NCI-H510A treated with DMSO at 0.1 percent for 48 hours (cell line): Measurements from ENCODE around the gene KCNJ11.
"Not testable (repeated sequence)": the region's sequence is repeated elsewhere in the genome, so short reads cannot be mapped to it uniquely, and the experiment has no call there.

Experiments used
- DNase-seq: peaks from one replicate; lab custom pipeline; 2025; lab: John Stamatoyannopoulos, UW

The KCNJ11 gene

DNA sequence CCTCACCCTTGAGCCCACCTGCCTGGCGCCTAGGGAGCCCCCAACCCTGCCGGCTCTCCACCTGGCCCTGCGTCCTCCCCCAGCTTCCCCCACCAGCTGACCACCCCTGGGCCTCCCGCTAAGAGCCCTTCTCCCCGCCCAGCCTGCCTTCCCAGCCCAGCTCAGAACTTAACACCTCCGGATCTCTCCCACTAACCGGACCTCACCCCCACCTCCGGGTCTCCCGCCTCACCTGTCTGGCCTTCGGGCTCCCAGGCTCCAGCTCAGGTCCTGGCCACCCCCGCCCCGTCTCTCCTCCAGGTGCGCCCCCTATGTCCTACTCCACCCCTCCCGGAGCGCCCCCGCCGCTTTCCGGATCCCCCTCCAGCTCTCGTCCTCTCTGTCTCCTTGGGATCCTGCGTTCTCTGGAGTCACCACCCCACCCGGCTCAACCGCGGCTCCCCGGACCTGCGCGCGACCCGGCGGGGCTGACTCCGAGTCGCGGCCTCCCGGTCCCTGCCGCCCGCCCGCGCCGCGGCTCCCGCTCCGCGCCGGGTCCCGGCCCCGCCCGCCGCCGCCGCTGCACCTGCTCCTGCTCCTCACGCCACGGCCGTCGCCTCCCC lies at the start of gene KCNJ11:
TSS of gene KCNJ11 (minus strand) at position 51 of the 602 bp plus-strand sequence. CDS start 568 bp downstream, outside the sequence.
- peak; percentile 5 for DNase-seq

- DNase-seq, result no peak
Observed at GRCh38 chr11:17437366-17437765, 48.9 kb upstream of the KCNJ11 start.

GRCh38 chr11:17434108-17434507 lies 45.6 kb upstream of the KCNJ11 start:
- no peak for DNase-seq

DNA sequence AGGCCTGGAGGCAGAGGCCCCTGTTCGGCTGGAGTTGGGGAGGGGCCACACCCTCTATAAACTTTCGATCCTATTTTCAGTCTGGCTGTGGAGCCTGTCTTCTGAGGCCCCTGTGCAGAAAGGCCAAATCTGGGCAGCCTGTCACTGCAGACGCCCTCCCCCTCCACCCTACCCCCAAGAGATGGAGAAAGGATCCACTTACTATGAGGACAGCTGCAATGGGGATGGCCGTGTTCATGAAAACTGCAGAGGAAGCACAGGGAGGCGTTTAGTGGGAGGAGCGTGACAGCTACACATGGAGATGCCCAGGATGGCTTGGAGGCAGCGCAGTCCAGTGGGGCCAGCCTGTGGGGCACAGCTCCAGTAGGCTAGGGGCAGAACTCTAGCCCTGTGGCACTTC lies 43.5 kb upstream of the KCNJ11 start:
- no peak for DNase-seq

DNA sequence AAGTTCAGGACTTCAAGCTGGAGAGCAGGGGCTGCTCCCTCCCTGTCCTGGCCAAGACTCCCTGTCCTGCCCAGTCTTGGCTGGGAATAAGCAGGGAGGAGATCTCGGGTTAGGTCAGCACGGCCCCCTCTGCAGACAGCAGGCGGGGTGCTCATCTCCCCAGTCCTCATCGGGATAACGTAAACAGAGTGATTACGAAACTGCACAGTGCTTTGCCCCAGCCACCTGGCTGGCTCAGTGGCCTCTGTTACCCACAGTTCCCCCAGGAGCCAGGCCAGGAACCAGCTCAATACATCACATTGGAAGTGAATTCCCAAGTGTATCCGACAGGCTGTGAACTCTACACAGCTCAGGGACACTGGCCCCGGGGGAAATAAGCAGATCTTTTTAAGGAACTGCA lies 42.7 kb upstream of the KCNJ11 start:
- DNase-seq, result no peak

GRCh38 chr11:17430616-17431015 lies 42.2 kb upstream of the KCNJ11 start:
- no peak for DNase-seq

DNA sequence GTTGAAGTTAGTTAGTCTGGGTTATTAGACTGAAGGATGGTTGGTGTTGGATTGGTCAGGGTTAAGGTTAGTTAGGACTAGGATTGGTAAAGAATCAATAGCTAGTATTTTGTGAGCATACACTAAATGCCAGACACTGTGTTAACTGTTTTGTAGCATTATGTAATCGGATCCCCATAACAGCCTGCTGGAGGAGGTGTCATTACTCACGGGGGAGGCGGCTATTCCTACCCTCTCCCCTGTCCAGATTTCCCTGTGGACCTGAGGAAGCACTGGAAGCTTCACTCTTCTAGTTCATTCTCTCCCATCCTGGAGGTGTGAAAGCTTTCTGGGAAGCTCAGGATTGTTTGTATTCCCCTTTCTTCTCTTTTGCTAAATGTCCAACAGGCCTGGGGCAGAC lies 40.5 kb upstream of the KCNJ11 start:
- no peak for DNase-seq

- no peak for DNase-seq
Observed at GRCh38 chr11:17428261-17428660, 39.8 kb upstream of the KCNJ11 start.

DNA sequence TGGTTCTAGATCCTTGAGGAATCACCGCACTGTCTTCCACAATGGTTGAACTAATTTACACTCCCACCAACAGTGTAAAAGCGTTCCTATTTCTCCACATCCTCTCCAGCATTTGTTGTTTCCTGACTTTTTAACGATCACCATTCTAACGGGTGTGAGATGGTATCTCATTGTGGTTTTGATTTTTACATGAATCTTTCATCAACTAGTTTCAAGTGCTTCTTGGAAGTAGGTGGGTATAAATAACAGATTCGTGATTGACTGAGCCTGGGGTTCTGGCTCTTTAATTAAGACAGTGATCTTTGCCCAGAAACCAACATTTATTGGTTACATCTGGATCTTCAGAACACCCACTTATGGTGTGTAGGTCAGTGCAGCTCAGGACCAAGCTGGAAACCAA lies 37.8 kb upstream of the KCNJ11 start:
- not testable (repeated sequence) for DNase-seq

DNA sequence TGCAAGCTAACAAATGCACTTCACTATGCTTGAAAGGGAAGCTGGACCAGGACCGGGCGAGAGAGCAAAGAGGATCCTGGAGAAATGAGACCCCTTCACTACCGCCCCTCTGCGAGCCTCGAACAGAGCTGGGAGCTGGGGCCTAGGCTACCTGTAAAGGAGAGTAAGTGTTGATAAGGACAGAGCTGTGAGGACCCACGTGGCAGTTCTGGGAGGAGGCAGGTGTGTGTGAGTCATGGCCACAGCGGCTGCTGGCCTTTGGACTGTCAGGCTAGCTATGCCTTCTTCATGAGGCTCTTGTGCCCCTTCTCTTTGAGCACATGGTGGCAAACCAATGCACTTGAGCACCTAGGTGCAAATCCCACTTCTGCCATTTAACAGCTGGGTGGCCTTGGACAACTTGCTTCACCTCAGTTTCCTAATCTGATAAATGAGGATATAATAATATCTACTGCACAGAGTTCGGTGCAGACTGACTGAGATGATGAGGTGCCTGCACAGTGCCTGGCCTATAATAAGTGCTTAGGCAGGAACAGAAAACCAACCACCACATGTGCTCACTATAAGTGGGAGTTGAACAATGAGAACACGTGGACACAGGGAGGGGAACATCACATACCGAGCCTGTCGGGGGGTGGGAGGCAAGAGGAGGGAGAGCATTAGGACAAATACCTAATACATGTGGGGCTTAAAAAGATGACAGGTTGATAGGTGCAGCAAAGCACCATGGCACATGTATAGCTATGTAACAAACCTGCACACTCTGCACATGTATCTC lies 35.3 kb upstream of the KCNJ11 start:
- no peak for DNase-seq

GRCh38 chr11:17421781-17422180 lies 33.3 kb upstream of the KCNJ11 start:
- DNase-seq, result no peak

DNA sequence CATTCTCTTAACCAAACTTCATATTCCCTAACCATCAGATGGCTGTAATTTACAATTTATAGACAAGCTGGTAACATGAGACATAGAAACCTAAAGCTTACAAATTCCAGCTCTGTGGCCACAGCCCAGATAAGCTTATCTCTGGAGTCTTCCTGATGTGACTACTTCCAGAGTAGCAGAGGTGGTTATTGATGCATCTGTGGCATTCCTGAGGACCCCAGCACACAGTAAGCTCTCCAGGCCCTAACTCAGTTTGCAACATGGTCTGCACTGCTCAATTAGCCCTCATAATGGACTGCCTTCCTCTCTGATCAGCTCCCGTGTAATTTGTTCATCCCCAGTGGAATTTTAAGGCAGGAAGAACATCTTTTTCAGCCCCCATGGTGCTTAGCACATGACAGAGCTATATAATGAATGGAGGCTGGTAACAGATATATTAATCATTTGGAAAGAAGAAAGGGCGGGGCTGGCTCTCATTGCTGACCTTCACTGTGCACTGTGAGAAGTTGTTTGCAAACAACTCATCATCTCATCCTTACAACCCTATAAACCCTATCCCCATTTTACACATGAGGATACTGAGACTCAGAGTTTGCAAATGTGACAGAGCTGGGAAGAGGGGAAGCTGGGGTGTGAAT lies 30.1 kb upstream of the KCNJ11 start:
- no peak for DNase-seq

DNA sequence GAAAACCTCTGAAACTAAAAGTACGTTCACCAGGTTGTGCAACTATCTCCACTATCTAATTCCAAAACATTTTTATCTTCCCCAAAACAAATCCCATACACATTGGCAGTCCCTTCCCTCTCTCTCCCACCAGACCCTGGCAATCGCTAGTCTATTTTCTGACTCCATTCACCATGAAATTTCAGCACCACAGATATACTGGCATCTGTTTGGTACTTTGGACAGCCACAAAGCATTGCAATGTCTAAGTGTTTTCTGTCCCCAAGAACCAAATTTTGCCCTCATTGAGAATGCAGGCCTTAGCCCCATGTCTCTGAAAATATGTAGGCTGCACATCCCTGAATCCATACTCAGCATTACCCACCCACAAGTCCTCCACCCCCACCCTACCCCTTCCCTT lies 28.0 kb upstream of the KCNJ11 start:
- DNase-seq, result no peak

GRCh38 chr11:17415523-17416104 lies 27.2 kb upstream of the KCNJ11 start:
- no peak for DNase-seq

DNA sequence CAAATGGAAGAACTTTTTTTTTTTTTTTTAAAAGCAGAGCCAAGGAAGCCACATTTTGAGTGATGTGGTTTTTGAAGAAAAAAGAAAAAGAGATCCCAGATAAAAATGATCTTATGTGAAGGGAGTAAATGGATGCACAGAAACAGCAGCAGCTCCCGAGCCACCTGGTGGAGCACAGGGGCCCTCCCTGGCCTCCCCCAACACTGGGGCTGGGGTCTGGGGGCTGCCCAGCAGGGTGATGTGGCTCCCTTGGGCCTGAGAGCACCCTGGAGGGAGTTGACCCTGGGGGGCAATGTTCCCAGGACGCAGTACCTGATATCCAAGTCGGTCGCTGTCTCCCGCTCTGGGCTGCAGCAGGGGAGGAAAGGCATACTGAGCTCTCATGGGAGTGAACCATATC lies 26.5 kb upstream of the KCNJ11 start:
- DNase-seq, result no peak

DNA sequence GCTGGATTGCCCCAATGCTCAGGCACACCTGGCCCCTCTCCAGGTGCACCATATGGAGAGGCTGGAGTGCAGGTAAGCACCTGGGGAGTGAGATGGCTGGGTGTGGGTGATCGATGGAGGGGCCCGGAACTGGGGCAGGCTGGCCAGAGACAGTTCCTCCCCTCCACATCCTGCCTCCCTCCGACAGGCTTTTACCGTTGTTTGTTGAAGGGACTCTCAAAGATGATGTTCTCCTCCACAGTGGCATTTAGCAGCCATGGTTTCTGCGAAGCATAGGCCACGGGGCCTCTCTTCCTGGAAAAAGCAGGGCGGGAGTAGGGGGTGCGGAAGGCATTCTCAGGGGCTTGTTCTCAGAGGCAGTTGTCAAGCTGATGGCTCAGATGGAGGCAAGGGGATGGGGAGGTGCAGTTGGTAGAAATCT lies 25.9 kb upstream of the KCNJ11 start:
- peak; percentile 75 for DNase-seq

- peak; percentile 76 for DNase-seq
Observed at GRCh38 chr11:17413414-17414316, 25.2 kb upstream of the KCNJ11 start.

GRCh38 chr11:17412488-17413180 lies 24.2 kb upstream of the KCNJ11 start:
- peak; percentile 16 for DNase-seq

DNA sequence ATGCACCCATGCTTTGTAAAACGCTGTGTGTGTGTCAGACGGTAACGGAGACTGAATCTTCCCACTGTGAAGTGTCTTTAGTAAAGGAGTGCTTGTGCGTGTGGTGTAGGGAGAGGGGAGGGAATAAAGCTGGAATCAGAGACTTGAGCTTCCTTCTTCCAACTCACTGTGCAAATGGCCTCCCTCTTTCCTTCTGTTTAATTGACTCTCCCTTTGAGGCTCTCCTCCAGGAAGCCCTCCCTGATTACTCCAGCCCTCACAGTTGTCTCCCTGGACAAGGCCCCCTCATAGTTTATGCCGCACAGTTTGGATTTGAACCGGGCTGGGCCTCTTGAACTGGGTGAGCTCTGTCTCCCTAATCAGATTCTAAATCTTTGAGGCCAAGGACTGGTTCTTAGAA lies 23.0 kb upstream of the KCNJ11 start:
- no peak for DNase-seq

DNA sequence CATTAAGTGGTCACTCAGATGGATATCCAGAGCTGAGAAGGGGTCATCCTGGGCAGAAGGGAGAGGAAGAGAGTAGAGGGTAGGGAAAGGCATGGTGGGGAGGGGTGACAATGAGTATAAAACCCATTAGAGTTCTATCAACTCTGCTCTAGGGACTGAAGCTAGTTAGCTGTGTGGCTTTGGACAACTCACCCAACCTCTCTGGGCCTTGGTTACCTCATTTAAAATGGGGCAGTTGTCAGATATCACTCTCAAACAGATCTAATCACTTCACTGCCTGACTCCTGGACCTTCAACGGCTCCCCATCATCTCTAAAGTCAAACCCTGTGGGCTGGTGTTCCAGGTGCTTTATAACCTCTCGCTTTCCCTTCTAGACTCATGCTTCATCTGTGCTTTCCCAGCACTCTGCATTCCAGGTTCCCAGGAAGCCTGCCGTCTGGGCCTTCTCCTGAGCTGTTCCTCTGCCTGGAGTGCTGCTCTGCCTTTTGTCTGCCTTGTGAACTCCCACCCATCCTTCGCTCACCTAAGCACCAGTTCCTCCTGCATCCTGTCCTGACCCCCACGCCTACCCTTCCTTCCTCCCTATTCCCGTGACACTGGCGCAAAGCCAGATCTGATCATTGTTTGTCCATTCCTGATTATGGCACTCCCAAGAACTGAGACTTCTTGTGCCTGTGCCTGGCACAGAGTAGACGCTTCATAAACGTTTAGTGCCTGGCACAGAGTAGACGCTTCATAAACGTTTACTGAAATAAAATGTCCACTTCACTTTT lies 22.3 kb upstream of the KCNJ11 start:
- DNase-seq, result peak; percentile 10
